ENCODE data around the gene PTPN9.

The PTPN9 gene

DNA sequence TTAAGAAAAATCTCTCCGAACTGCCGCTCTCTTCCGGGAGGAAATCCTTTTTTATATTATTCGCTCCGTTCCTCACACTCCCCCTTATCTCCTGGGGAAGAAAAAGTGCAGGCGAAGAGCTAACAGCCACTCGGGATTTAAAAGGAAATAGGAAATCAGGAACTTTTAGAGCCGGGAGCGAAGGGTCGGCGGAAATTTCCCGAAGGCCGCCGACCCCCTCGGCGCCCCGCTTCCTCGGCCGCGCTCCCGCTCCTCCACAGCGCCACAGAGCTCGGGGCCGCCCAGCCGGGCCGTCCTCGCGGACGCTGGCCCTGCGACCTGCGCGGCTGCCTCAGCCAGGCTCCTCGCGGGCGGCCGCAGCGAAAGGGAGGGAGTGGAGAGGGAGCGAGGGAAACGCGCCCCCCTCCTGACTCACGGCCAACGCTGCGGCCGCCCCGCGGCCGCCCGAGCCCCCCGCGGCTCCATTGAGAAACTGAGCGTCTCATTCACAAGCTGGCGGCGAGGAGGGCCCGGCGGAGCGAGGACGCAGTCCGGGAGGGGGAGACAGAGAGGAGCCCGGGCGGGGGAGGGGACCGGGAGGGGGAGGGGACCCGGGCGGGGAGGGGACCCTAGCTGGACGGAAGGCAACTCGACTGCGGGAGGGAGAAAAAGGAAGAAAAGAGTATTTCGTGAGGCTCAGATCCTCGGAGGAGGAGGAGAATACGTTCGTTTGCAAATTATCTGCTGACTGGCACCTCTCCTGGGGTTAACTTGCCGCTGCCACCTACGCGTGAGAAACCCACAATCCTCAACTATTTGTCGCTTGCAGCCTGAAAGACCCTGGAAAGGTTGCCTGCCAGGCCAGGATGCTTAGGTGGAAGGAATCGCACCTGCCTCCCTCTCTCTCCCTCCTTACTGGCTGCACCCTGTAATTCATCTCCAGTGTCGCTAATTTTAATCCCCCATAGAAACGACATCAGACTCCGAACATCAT, at the start of gene PTPN9:
TSS of gene PTPN9 (minus strand) at position 368 of the 973 bp plus-strand sequence. CDS start 539 bp downstream, outside the sequence.
- peak; percentile 58 for DNase-seq (ENCODE audit: low read depth)
- TF ChIP-seq, protein P1, sequence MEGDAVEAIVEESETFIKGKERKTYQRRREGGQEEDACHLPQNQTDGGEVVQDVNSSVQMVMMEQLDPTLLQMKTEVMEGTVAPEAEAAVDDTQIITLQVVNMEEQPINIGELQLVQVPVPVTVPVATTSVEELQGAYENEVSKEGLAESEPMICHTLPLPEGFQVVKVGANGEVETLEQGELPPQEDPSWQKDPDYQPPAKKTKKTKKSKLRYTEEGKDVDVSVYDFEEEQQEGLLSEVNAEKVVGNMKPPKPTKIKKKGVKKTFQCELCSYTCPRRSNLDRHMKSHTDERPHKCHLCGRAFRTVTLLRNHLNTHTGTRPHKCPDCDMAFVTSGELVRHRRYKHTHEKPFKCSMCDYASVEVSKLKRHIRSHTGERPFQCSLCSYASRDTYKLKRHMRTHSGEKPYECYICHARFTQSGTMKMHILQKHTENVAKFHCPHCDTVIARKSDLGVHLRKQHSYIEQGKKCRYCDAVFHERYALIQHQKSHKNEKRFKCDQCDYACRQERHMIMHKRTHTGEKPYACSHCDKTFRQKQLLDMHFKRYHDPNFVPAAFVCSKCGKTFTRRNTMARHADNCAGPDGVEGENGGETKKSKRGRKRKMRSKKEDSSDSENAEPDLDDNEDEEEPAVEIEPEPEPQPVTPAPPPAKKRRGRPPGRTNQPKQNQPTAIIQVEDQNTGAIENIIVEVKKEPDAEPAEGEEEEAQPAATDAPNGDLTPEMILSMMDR (IDR thresholded peaks at IDR 0.05; ENCODE audit: low read depth, low read length, missing control alignments), result peak; percentile 36
- H3K4me3 ChIP-seq (ENCODE audit: low read depth, low read length), result peak within 1 kb of the TSS; percentile 89
- in situ Hi-C loops (cut with HindIII; ENCODE audit: low sequenced_read_pairs), result loop anchor here (5.0 kb wide), 1 partner anchor 72 kb away; no protein-coding TSS in a partner anchor

DNA sequence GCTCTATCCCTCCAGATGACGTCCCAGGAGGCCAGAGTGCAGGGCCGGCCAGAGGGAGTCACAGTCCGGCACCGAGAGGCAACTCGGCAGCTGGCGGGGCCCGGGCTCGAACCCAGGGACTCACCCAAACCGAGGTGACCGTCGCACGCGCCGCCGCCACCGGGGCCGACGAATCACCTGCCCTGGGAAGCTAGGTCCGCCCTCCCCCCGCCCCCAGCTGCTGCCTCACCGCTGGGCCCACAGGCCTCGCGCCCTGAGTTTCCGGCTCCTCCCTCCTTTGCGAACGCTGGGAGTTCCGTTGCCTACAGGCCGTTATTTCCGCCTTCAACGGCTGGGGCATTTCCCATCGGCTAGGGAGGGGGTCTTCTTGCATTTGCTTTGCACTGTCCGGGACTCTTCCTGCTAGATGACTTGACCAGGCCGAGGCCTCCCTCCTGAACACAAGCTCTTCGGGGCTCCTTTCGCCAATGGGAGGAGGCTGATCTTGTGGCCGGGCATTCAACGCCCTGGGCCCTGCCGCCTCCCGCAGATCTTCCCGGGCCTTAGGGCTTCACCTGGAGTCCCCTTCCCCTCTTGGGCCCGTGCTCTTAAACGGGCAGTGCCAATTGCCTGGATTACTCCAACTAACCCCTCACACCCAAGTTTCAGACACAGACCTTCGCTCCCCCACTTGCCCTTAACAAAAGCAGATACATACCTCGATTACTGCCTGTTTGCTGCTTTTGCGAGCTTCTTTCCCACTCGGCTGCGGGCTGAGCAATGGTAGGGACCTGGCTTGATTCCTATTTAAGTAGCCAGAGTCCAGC, 46.6 kb upstream of the PTPN9 start, which contains the start of gene SNUPN:
TSS of gene SNUPN (minus strand) at position 184 of the 806 bp plus-strand sequence. CDS start 4,674 bp downstream, outside the sequence.
- TF ChIP-seq, protein P1 (IDR thresholded peaks at IDR 0.05; ENCODE audit: low read depth, low read length, missing control alignments), result no peak
- H3K4me3 ChIP-seq (ENCODE audit: low read depth, low read length), result peak within 1 kb of the TSS; percentile 64
- no peak for DNase-seq (ENCODE audit: low read depth)
- in situ Hi-C loops (cut with HindIII; ENCODE audit: low sequenced_read_pairs), result loop anchor here (25.0 kb wide), 2 partner anchors 163 to 187 kb away; partner anchors contain the start of gene SIN3A

- no peak for DNase-seq (ENCODE audit: low read depth)
- TF ChIP-seq, protein P1 (IDR thresholded peaks at IDR 0.05; ENCODE audit: low read depth, low read length, missing control alignments), result no peak
- no peak overlapping the region for H3K4me3 ChIP-seq (ENCODE audit: low read depth, low read length)
- in situ Hi-C loops (cut with HindIII; ENCODE audit: low sequenced_read_pairs), result no loop called here
Observed at GRCh38 chr15:75622505-75622904, 43.4 kb upstream of the PTPN9 start.

DNA sequence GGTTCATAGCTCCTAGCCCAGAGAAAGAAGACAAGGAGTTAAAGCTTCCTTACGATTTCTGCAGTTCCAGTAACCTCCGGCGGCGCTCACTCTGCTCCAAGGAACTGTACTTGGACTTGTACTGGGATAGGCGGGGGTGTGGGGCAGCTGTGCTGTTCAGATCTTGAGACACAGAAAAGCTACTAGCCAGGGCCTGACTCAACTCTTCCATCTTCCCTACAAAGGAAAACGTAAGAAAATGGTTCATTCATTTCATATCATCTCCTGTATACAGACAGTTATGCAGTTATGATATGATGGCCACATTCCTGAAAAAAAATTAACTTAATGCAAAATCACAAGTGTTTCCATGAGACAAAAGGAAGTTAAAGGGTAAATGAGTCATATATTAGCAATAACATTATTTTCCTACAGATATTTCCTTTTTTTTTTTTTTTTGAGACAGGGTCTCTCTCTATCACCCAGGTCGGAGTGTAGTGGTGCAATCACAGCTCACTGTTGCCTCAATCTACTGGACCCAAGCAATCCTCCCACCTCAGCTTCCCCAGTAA, 41.8 kb upstream of the PTPN9 start:
- DNase-seq (ENCODE audit: low read depth), result peak; percentile 64
- in situ Hi-C loops (cut with HindIII; ENCODE audit: low sequenced_read_pairs), result no loop called here
- TF ChIP-seq, protein P1 (IDR thresholded peaks at IDR 0.05; ENCODE audit: low read depth, low read length, missing control alignments), result peak; percentile 29
- H3K4me3 ChIP-seq (ENCODE audit: low read depth, low read length), result peak overlapping the region; percentile 14

DNA sequence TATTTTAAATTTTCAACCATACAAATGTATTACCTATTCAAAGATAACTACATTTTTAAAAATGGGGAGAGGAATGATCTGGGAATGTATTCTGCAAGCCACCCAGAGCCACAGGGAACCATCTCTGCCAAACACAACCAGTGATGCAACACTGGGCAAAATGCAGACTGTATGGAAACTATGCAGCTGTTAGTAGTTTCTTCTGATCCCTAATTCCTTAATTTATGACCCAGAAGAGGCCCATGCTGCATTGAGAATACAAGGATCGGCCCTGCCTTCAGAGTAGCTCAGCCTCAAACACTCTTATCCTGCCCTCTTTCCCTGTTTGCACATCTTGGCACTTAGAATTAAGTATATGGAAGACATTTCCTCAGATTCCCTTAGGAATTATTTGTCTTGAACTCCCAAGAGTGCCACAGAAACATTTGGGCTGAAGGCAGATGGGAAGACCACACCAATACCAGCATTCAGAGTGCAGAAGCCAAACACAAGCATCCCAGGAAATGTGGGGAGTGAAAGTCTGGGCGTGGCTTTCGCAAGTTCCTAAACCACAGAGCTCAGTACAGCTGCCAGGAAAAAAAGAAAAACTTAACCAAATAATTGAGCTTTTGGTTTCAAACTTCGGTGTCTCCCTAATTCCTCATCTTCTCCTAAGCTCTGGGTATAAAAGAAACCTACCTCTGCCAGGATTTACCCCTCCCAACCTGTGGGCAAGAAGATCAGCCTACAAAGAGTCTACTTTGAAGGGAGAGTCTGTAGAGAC, 41.1 kb upstream of the PTPN9 start:
- TF ChIP-seq, protein P1 (IDR thresholded peaks at IDR 0.05; ENCODE audit: low read depth, low read length, missing control alignments), result no peak
- in situ Hi-C loops (cut with HindIII; ENCODE audit: low sequenced_read_pairs), result no loop called here
- peak overlapping the region; percentile 14 for H3K4me3 ChIP-seq (ENCODE audit: low read depth, low read length)
- DNase-seq (ENCODE audit: low read depth), result no peak
